Umbilical cord (tissue), 2 donors: ENCODE measurements around the gene SLC13A2. TPM values are rescaled to one million over a fixed set of nuclear protein-coding genes. Genes with fewer than 3 reads are reported as not detected.
"Not testable (repeated sequence)": the region's sequence is repeated elsewhere in the genome, so short reads cannot be mapped to it uniquely, and the experiment has no call there.

ENCODE experiments used
- DNase-seq: peaks from one replicate; pipeline ENCODE4 v3.0.0-alpha.2; 2015; ENCODE audit warnings: low spot score
- total RNA-seq: library from RNA; depleted of rRNA; stranded (reverse); fragments of >200 nt; gene quantifications from one replicate; pipeline ENCODE4 v1.2.3, GENCODE V29; 2014; ENCODE audit warnings: low replicate concordance; ENCODE audit not compliant: insufficient read depth

The SLC13A2 gene, protein sequence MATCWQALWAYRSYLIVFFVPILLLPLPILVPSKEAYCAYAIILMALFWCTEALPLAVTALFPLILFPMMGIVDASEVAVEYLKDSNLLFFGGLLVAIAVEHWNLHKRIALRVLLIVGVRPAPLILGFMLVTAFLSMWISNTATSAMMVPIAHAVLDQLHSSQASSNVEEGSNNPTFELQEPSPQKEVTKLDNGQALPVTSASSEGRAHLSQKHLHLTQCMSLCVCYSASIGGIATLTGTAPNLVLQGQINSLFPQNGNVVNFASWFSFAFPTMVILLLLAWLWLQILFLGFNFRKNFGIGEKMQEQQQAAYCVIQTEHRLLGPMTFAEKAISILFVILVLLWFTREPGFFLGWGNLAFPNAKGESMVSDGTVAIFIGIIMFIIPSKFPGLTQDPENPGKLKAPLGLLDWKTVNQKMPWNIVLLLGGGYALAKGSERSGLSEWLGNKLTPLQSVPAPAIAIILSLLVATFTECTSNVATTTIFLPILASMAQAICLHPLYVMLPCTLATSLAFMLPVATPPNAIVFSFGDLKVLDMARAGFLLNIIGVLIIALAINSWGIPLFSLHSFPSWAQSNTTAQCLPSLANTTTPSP
- total RNA-seq: 0.72 TPM

GRCh38 chr17:28473542-28473941, at the start of gene SLC13A2:
SLC13A2 (plus strand) TSS chr17:28473644; CDS start chr17:28473713, 69 bp downstream.
- DNase-seq: no peak

- DNase-seq: no peak
These were observed 48.2 kb upstream of the SLC13A2 start for GRCh38 chr17:28425206-28425605.

DNA sequence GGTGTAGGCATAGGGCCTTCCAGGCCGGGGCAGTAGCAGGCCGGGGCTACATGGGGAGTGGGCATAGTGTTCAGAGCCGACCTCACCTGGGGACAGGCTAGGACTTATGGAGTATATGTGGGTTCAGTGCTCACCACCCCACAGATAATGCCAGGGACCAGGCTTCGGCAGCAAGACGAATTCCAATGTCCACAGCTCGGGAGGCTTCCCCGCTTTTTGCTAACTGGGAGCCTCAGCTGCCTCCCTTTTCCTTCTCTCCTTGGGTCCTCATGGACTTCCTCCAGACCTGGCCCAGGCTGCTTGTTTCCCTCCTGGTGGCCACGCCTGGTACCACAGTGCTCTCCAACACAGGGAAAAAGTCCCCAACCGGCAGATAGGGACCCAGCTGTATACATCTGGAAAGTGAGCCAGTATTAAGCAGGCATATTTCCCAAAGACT, 47.3 kb upstream of the SLC13A2 start:
- no peak for DNase-seq

- DNase-seq: no peak
These were observed 46.1 kb upstream of the SLC13A2 start for GRCh38 chr17:28427371-28427770.

DNA sequence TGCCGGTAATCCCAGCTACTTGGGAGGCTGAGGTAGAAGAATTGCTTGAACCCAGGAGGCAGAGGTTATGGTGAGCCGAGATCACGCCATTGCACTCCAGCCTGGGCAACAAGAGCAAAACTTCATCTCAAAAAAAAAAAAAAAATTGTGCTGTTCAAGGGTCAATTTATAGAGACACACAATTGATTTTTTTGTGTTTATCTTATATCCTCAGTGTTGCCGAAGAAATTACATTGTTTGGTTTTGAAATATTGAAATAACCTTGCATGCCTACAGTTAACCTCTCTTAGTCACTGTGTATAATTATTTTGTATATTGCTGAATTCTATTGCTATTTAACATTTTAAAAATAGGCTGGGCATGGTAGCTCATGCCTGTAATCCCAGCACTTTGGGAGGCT, 45.5 kb upstream of the SLC13A2 start:
- not testable (repeated sequence) for DNase-seq

DNA sequence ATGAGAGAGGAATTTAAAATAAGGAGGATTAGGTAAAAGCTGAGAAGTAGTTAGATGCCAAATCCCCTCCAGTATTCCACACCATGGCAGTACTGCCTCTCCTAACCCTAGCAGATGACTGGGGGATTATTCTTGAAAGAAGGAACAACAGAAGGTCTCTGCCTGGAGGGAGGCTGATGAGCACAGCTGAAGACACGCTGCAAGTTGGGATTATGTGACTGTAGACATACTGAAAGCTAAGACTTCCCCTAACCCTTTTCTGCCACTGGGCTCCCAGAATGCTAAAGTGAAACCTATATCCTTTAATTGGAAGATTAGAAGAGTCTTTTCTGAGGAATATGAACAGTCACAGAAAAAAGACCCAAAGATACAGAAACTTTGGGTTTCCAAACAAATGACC, 39.7 kb upstream of the SLC13A2 start:
- DNase-seq: no peak

DNA sequence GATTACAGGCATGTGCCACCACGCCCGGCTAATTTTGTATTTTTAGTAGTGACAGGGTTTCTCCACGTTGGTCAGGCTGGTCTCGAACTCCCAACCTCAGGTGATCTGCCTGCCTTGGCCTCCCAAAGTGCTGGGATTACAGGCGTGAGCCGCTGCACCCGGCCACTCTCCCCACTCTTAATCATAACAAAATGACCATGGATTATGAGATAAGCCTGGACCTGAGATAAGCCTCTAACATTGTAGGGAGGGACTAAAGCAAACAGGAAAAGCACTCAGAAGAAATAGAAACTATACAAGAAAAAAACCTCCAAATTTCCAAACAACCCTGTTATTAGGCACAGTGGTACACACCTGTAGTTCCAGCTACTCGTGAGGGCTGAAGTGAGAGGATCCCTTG, 39.1 kb upstream of the SLC13A2 start:
- DNase-seq: not testable (repeated sequence)

- DNase-seq: no peak
These were observed 29.4 kb upstream of the SLC13A2 start for GRCh38 chr17:28443901-28444638.

DNA sequence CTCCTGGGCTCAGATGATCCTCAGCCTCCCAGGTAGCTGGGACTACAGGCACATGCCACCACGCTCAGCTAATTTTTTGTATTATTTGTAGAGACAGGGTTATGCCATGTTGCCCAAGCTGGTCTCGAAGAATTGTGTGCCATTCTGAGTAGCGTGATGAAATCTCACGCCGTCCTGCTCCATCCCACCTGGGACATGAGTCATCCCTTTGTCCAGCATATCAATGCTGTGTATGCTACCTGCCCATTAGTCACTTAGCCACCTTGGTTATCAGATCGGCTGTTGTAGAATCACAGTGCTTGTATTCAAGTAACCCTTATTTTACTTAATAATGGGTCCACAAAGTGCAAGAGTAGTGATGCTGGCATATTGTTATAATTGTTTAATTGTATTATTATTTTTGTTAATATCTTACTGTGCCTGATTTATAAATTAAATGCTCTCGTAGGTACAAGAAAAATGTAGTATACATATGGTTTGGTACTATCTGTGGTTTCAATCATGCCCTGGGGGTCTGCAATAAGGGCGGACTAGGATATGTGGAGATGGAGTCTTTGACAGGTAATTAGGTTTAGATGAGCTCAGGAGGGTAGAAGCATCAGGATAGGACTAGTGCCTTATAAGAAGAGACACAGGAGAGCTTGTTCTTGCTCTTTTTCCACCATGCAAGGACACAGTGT, 26.6 kb upstream of the SLC13A2 start:
- DNase-seq: no peak

- DNase-seq: no peak
These were observed 26.1 kb upstream of the SLC13A2 start for GRCh38 chr17:28447396-28447760.

- DNase-seq: no peak
These were observed 23.6 kb upstream of the SLC13A2 start for GRCh38 chr17:28449859-28450258.

DNA sequence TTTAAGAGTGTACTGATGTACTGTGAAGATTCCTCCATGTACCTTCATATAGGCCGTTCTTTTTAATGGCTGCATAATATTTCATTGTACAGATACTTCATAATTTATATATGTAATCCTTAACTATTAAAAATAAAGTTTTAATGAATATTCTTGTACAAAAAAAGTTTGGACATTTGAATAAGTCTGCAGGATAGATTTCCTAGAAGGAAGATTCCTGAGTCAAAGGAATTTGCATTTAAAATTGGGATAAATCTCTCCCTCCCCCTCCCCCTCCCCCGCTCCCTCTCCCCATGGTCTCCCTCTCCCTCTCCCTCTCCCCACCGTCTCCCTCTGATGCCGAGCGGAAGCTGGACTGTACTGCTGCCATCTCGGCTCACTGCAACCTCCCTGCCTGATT, 15.6 kb upstream of the SLC13A2 start:
- no peak for DNase-seq

- not testable (repeated sequence) for DNase-seq
These were observed 14.6 kb upstream of the SLC13A2 start for GRCh38 chr17:28458881-28459280.

- DNase-seq: no peak
These were observed 12.5 kb upstream of the SLC13A2 start for GRCh38 chr17:28460901-28461300.

- no peak for DNase-seq
These were observed 7.4 kb upstream of the SLC13A2 start for GRCh38 chr17:28466001-28466400.

DNA sequence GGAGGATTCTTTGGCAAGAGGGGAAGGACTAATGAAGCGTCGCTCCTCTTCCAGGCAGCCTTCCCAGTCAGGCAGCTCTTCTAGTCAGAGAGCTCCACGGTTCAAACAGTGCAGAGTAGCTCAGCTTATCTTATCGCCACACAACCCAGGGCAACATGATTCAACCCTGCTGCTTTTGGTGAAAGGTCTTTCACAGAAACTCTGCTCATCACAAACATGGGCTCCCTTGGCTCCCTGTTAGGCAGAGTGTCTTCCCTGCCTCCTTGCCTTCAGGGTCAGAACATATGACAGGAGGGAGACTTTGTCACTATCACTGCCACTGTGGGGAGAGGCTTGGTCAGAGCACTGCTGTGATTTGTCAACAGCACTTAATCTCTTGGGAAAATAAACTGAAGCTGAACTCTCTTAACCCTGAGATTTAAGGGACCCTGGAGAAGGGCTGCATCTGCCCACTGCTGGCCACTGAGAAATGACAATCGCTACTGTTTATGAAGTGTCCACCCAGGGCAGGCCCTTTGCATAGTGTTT, 6.9 kb upstream of the SLC13A2 start:
- no peak for DNase-seq

DNA sequence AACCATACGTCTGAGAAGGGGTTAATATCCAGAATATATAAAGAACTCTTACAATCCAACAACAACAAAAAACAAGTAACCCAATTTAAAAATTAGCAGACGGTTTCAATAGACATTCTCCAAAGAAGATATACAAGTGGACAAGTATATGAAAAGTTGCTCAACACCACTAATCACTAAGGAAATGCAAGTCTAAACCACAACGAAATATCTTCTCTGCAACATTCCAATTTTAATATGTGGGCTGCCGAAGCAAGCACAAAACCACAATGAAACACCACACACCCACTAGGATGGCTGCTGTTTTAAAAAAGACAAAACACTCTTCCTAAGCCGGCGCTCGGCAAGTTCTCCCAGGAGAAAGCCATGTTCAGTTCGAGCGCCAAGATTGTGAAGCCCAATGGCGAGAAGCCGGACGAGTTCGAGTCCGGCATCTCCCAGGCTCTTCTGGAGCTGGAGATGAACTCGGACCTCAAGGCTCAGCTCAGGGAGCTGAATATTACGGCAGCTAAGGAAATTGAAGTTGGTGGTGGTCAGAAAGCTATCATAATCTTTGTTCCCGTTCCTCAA, 5.9 kb upstream of the SLC13A2 start:
- DNase-seq: no peak

DNA sequence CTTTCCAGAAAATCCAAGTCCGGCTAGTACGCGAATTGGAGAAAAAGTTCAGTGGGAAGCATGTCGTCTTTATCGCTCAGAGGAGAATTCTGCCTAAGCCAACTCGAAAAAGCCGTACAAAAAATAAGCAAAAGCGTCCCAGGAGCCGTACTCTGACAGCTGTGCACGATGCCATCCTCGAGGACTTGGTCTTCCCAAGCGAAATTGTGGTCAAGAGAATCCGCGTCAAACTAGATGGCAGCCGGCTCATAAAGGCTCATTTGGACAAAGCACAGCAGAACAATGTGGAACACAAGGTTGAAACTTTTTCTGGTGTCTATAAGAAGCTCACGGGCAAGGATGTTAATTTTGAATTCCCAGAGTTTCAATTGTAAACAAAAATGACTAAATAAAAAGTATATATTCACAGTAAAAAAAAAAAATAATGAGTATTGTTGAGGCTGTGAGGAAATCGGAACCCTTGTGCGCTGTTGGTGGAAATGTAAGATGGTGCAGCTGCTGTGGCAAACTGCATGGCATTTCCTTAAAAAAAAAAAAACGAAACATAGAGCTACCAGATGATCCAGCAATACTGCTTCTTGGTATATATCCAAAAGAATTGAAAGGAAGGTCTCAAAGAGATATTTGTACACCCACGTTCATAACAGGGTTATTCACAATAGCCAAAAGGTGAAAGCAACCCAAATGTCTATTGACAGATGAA, 5.3 kb upstream of the SLC13A2 start:
- DNase-seq: not testable (repeated sequence)

GRCh38 chr17:28468781-28469180, 4.7 kb upstream of the SLC13A2 start:
- DNase-seq: no peak

DNA sequence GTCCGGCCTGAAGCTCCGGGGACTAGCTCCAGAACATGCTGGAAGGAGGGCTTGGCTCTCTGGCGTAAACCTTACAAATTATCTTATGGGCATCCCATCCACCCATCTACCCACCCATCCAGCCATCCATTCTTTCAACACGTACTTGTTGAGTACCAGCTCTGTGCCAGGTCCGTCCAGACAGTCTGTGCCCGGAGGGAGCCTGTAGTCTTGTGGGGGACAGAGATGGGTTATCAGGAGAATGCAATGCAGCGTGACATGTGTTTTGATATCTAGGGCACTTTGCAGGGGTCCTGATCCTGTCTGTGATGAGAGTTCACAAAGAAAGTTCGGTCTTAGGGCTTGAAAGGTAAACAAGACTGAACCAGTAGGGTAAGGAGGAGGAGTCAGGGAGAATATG, 4.1 kb upstream of the SLC13A2 start:
- DNase-seq: no peak
